WTC11 (cell line): ENCODE measurements around the gene BARX2. TPM values are rescaled to one million over a fixed set of nuclear protein-coding genes. Genes with fewer than 3 reads are reported as not detected.

Source experiments
- ATAC-seq: fragments of 200-7000 bp; cut with Tn5 transposase; 2 replicates; pipeline ENCODE4 v1.10.0; 2021; ENCODE audit warnings: mild to moderate bottlenecking, moderate library complexity
- CTCF ChIA-PET: fragments of 300-600 bp; sonication (Branson Sonifier 250); formaldehyde crosslinking; loops from one replicate; lab custom pipeline; 2021; ENCODE audit warnings: antibody characterized with exemption; lab: Charles Lee
- POLR2A ChIA-PET: fragments of 350-600 bp; sonication (Branson Sonifier 250); formaldehyde crosslinking; loops from one replicate; lab custom pipeline; 2021; ENCODE audit warnings: antibody characterized with exemption; lab: Charles Lee
- DNase-seq: peaks from one replicate; pipeline ENCODE4 v3.0.0; 2021; ENCODE audit warnings: low spot score
- H3K27ac Mint-ChIP-seq: 2 replicates; pipeline ENCODE4 v1.8.0; 2021; ENCODE audit warnings: mixed read lengths
- H3K27me3 Mint-ChIP-seq: 2 replicates; pipeline ENCODE4 v1.8.0; 2021; ENCODE audit warnings: low read depth, mild to moderate bottlenecking, moderate library complexity, mixed read lengths
- H3K36me3 Mint-ChIP-seq: 2 replicates; pipeline ENCODE4 v1.8.0; 2021; ENCODE audit warnings: mixed read lengths
- H3K4me1 Mint-ChIP-seq: 2 replicates; pipeline ENCODE4 v1.8.0; 2022; ENCODE audit warnings: mixed read lengths
- H3K4me3 Mint-ChIP-seq: 2 replicates; pipeline ENCODE4 v1.8.0; 2021; ENCODE audit warnings: mild to moderate bottlenecking, moderate library complexity, mixed read lengths
- H3K9me3 Mint-ChIP-seq: 2 replicates; pipeline ENCODE4 v1.8.0; 2021; ENCODE audit warnings: mixed read lengths
- ATF3 ChIP-seq: sonication (generic); formaldehyde crosslinking; conservative IDR thresholded peaks from 2 replicates; pipeline ENCODE4 v1.8.1; 2022; ENCODE audit warnings: mild to moderate bottlenecking, missing genetic modification reagents
- CDX4 ChIP-seq: fragments of 250-450 bp; sonication (Bioruptor Pico); IDR thresholded peaks from 2 replicates; pipeline ENCODE4 v1.9.0; 2021; ENCODE audit warnings: moderate library complexity, mild to moderate bottlenecking, inconsistent platforms, borderline replicate concordance
- ERG ChIP-seq: fragments of 250-450 bp; sonication (Bioruptor Pico); IDR thresholded peaks from 2 replicates; pipeline ENCODE4 v1.8.0; 2021; ENCODE audit warnings: mild to moderate bottlenecking
- GTF2I ChIP-seq: fragments of 250-450 bp; sonication (Bioruptor Pico); conservative IDR thresholded peaks from 2 replicates; pipeline ENCODE4 v1.4.0; 2021; ENCODE audit warnings: mild to moderate bottlenecking
- IRF2 ChIP-seq: sonication (generic); formaldehyde crosslinking; IDR thresholded peaks from 2 replicates; pipeline ENCODE4 v1.8.0; 2022; ENCODE audit warnings: low read depth, missing genetic modification reagents, borderline replicate concordance
- MXD4 ChIP-seq: fragments of 250-450 bp; sonication (Bioruptor Pico); IDR thresholded peaks from 2 replicates; pipeline ENCODE4 v1.8.0; 2021; ENCODE audit warnings: mild to moderate bottlenecking, moderate library complexity, borderline replicate concordance
- MYBL2 ChIP-seq: sonication (generic); formaldehyde crosslinking; IDR thresholded peaks from 2 replicates; pipeline ENCODE4 v1.8.1; 2023; ENCODE audit warnings: mild to moderate bottlenecking, moderate library complexity, missing genetic modification reagents
- PRDM15 ChIP-seq: sonication (generic); formaldehyde crosslinking; IDR thresholded peaks from 2 replicates; pipeline ENCODE4 v1.8.0; 2022; ENCODE audit warnings: missing genetic modification reagents
- PRRX2 ChIP-seq: fragments of 250-450 bp; sonication (Bioruptor Pico); IDR thresholded peaks from 2 replicates; pipeline ENCODE4 v1.8.0; 2021; ENCODE audit warnings: mild to moderate bottlenecking
- SP1 ChIP-seq: sonication (generic); formaldehyde crosslinking; conservative IDR thresholded peaks from 2 replicates; pipeline ENCODE4 v1.8.1; 2022; ENCODE audit warnings: missing genetic modification reagents
- TEAD4 ChIP-seq: sonication (generic); formaldehyde crosslinking; IDR thresholded peaks from 2 replicates; pipeline ENCODE4 v1.8.0; 2022; ENCODE audit warnings: mild to moderate bottlenecking, missing genetic modification reagents
- ZBTB43 ChIP-seq: sonication (generic); formaldehyde crosslinking; IDR thresholded peaks from 2 replicates; pipeline ENCODE4 v1.8.1; 2023; ENCODE audit warnings: mild to moderate bottlenecking, missing genetic modification reagents
- ZNF263 ChIP-seq: sonication (generic); formaldehyde crosslinking; IDR thresholded peaks from 2 replicates; pipeline ENCODE4 v1.8.1; 2022; ENCODE audit warnings: low read depth, mild to moderate bottlenecking, moderate library complexity, missing genetic modification reagents
- ZNF396 ChIP-seq: fragments of 250-450 bp; sonication (Bioruptor Pico); IDR thresholded peaks from 2 replicates; pipeline ENCODE4 v1.8.0; 2021; ENCODE audit warnings: mild to moderate bottlenecking, moderate library complexity, borderline replicate concordance
- ZNF423 ChIP-seq: fragments of 250-450 bp; sonication (Bioruptor Pico); IDR thresholded peaks from 2 replicates; pipeline ENCODE4 v2.1.2; 2022; ENCODE audit warnings: mild to moderate bottlenecking, moderate library complexity
- ZNF425 ChIP-seq: fragments of 250-450 bp; sonication (Bioruptor Pico); conservative IDR thresholded peaks from 2 replicates; pipeline ENCODE4 v1.9.0; 2021; ENCODE audit warnings: mild to moderate bottlenecking
- total RNA-seq: library from RNA; stranded (reverse); gene quantifications from 3 replicates; pipeline ENCODE4 v1.2.3, GENCODE V29; 2021
- TF ChIP-seq, protein P1 (sequence below): sonication (generic); formaldehyde crosslinking; IDR thresholded peaks from 2 replicates; pipeline ENCODE4 v1.8.1; 2023; ENCODE audit warnings: mild to moderate bottlenecking, missing genetic modification reagents, moderate library complexity

The BARX2 gene
- total RNA-seq, 1 experiment from 2014 or later, result not detected

DNA sequence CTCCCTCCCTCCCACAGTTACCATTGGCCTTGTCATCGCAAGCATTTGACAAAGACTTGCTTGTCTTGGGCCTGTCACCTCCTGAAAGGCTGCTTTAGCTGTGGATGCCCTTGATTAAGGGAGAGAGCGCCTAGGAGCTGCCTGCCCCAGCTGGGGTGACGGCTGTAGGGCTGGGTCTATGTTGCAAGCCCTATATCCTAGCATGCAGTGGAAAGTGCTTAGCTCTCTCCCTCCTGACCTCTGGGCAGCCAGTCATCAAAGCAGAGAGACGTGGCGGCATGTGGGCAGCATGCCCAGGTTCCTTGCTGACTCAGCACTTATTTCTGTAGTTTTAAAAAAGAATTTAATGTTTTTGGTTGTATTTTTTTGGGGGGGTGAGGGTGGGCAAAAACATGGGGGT lies 75.9 kb downstream of the BARX2 start (continued):
- TF ChIP-seq CDX4 (CRISPR knock-in tag) (no peak), ZNF425 (CRISPR knock-in tag) (no peak)

- ChIA-PET POLR2A (no interaction called here), CTCF (no interaction called here)
- TF ChIP-seq, protein P1, sequence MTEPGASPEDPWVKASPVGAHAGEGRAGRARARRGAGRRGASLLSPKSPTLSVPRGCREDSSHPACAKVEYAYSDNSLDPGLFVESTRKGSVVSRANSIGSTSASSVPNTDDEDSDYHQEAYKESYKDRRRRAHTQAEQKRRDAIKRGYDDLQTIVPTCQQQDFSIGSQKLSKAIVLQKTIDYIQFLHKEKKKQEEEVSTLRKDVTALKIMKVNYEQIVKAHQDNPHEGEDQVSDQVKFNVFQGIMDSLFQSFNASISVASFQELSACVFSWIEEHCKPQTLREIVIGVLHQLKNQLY (CRISPR knock-in tag), result no peak
- TF ChIP-seq TEAD4 (no peak), MYBL2 (no peak), ZNF396 (no peak), PRDM15 (no peak), IRF2 (CRISPR knock-in tag) (no peak), ZNF425 (CRISPR knock-in tag) (no peak), PRRX2 (CRISPR knock-in tag) (no peak), ATF3 (CRISPR knock-in tag) (no peak), SP1 (CRISPR knock-in tag) (no peak)
- DNase-seq (no peak), ATAC-seq (peak; percentile 81)
- H3K4me1 Mint-ChIP-seq, result peaks cover 42% of the 10 kb centered on the region
- peak overlapping the region; percentile 74 for H3K27ac Mint-ChIP-seq
- no peak overlapping the region for H3K4me3 Mint-ChIP-seq
- H3K36me3 Mint-ChIP-seq, result no peaks in the 10 kb centered on the region
- peaks cover 8% of the 10 kb centered on the region; the same call in 1 of the 2 replicates for H3K27me3 Mint-ChIP-seq
- H3K9me3 Mint-ChIP-seq, result peaks cover 12% of the 10 kb centered on the region
Observed at GRCh38 chr11:129453293-129453721, 77.7 kb downstream of the BARX2 start.

GRCh38 chr11:129455101-129455500 lies 79.5 kb downstream of the BARX2 start:
- Mint-ChIP-seq H3K27ac (no peak overlapping the region), H3K9me3 (peaks cover 4% of the 10 kb centered on the region), H3K4me1 (peaks cover 42% of the 10 kb centered on the region), H3K36me3 (no peaks in the 10 kb centered on the region), H3K27me3 (peaks cover 8% of the 10 kb centered on the region; the same call in 1 of the 2 replicates), H3K4me3 (no peak overlapping the region)
- ATAC-seq (no peak), DNase-seq (no peak)
- ChIA-PET POLR2A (interaction anchor here (1.1 kb wide), 1 partner anchor 12 kb away, joined by 3 read pairs; no protein-coding TSS in a partner anchor), CTCF (interaction anchor here (1.1 to 2.3 kb wide), 3 partner anchors 80 to 295 kb away, joined by 3 to 9 read pairs (median 4); partner anchors contain the start of gene BARX2)
- no peak for TF ChIP-seq MXD4 (CRISPR knock-in tag)
- no peak for TF ChIP-seq ZNF263 (CRISPR knock-in tag)
- no peak for TF ChIP-seq GTF2I
- no peak for TF ChIP-seq ZNF423 (CRISPR knock-in tag)
- TF ChIP-seq ERG (CRISPR knock-in tag), result no peak
- no peak for TF ChIP-seq ZBTB43 (CRISPR knock-in tag)
